RPMI7951 (cell line): Measurements from ENCODE around the gene GTF3C2. TPM values are rescaled to one million over a fixed set of nuclear protein-coding genes. Genes with fewer than 3 reads are reported as not detected.

Experiments used
- DNase-seq: peaks from one replicate; pipeline ENCODE4 v3.0.0-alpha.2; 2012; ENCODE audit warnings: low read depth
- total RNA-seq: library from RNA; depleted of rRNA; stranded (reverse); fragments of >200 nt; shearing (Covaris generic); gene quantifications from 2 replicates; pipeline ENCODE4 v1.2.3, GENCODE V29; 2014; rRNA removed

Gene GTF3C2
- 38.0 and 44.2 TPM in 2 replicates for total RNA-seq

- peak; percentile 96 for DNase-seq
Observed at GRCh38 chr2:27356382-27357181, at the start of gene GTF3C2. TSS of gene GTF3C2 (minus strand) at chr2:27356764. CDS start at chr2:27343554, 13,210 bp downstream.

GRCh38 chr2:27400348-27401135, 44.0 kb upstream of the GTF3C2 start:
- DNase-seq: no peak

GRCh38 chr2:27398962-27399361, 42.4 kb upstream of the GTF3C2 start:
- DNase-seq: no peak

- no peak for DNase-seq
Observed at GRCh38 chr2:27393225-27393624, 36.7 kb upstream of the GTF3C2 start.

GRCh38 chr2:27390822-27391679, 34.5 kb upstream of the GTF3C2 start:
- DNase-seq: no peak

- DNase-seq: no peak
Observed at GRCh38 chr2:27381577-27382181, 25.1 kb upstream of the GTF3C2 start.

- peak; percentile 93 for DNase-seq
Observed at GRCh38 chr2:27380626-27381545, 24.3 kb upstream of the GTF3C2 start, which contains the start of gene ZNF513. TSS of gene ZNF513 (minus strand) at chr2:27380734. CDS start at chr2:27380526, 208 bp downstream.

- peak; percentile 29 for DNase-seq
Observed at GRCh38 chr2:27379836-27380625, 23.5 kb upstream of the GTF3C2 start.

- DNase-seq: no peak
Observed at GRCh38 chr2:27379383-27379835, 22.8 kb upstream of the GTF3C2 start.

GRCh38 chr2:27378809-27379290, 22.3 kb upstream of the GTF3C2 start:
- no peak for DNase-seq

- DNase-seq: peak; percentile 27
Observed at GRCh38 chr2:27378096-27378808, 21.7 kb upstream of the GTF3C2 start.

GRCh38 chr2:27377618-27378095, 21.1 kb upstream of the GTF3C2 start:
- DNase-seq: no peak

GRCh38 chr2:27376866-27377617, 20.5 kb upstream of the GTF3C2 start:
- no peak for DNase-seq

GRCh38 chr2:27376151-27376865, 19.7 kb upstream of the GTF3C2 start:
- no peak for DNase-seq

GRCh38 chr2:27375513-27376099, 19.0 kb upstream of the GTF3C2 start:
- DNase-seq: no peak

GRCh38 chr2:27373567-27373966, 17.0 kb upstream of the GTF3C2 start:
- no peak for DNase-seq

- DNase-seq: no peak
Observed at GRCh38 chr2:27372937-27373336, 16.4 kb upstream of the GTF3C2 start.
